Stimulated activated CD4-positive, alpha-beta T cell treated with anti-CD3 and anti-CD28 coated beads, TNF-alpha, amount 100 ng/mL, for 48 hours (primary cell): ENCODE results near the gene NBEAL2.

Experiments
- DNase-seq, 3 donors: peaks; one replicate each; pipeline ENCODE4 v3.0.0-alpha.2; 2020; ENCODE audit warnings: low read depth in 3 of 3

The NBEAL2 gene

GRCh38 chr3:47042231-47042791 lies 62.8 kb downstream of the NBEAL2 start:
- DNase-seq, result no peak

- no peak for DNase-seq
Measured at GRCh38 chr3:47047069-47047468, 67.6 kb downstream of the NBEAL2 start.

- no peak for DNase-seq
Measured at GRCh38 chr3:47047673-47048072, 68.2 kb downstream of the NBEAL2 start.

- no peak for DNase-seq
Measured at GRCh38 chr3:47054412-47054811, 74.9 kb downstream of the NBEAL2 start.

- no peak for DNase-seq
Measured at GRCh38 chr3:47056705-47057104, 77.2 kb downstream of the NBEAL2 start.

- peak; percentile 7 to 41 (median 32) for DNase-seq
Measured at GRCh38 chr3:47057212-47057671, 77.8 kb downstream of the NBEAL2 start.
